ENCODE results near the gene ATP6V0D1. TPM values are rescaled to one million over a fixed set of nuclear protein-coding genes. Genes with fewer than 3 reads are reported as not detected.
A peak's percentile ranks its signal among the peaks of the same experiment; 100 is the strongest.

The ATP6V0D1 gene
- total and polyA plus RNA-seq, 2 of the 4 experiments (the other 2 are of a cell fraction), result 112 to 124 TPM

DNA sequence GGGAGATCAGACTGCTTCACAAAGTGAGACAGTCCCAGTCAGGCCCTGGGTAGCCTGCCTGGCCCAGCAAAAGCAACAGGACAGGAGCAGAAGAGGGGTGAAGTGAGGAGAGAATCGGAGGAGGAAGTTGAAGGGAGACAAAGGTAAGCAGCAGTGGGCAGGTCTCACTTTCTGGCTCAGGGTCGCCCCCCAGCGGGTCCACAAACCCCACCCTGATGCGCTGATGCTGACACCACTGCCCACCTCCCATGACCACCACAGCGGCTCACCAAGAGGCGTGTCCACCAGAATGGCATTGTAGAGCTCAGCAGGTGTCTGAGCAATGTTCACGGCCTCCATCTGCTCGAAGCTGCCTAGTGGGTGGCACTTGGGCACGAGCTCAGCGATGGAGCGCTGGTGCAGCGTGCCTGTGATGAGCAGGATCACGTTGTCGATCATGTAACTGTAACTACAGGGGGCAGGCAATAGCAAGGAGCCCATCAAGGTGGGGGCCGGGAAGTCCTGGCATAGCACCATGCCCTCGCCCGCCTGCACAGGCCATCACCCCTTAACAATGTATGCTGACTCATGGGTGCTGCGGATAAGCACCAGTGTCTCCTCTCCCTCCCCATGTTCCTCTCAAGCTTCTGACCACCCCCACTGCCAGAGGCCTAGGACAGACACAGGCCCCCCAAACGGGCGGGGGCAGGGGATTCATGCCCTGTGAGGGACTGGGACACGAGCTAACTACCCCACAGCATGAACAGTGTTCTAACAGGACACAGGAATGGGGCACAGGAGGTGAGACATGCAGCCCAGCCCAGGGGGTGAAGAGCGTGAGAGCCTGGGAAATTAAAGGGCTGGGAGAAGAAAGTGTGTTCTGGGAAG is 36.5 kb downstream of the ATP6V0D1 start (continued):
- no peak for TF ChIP-seq RCOR1 (IDR thresholded peaks at IDR 0.05; ENCODE audit: insufficient replicate concordance, low read length)

DNA sequence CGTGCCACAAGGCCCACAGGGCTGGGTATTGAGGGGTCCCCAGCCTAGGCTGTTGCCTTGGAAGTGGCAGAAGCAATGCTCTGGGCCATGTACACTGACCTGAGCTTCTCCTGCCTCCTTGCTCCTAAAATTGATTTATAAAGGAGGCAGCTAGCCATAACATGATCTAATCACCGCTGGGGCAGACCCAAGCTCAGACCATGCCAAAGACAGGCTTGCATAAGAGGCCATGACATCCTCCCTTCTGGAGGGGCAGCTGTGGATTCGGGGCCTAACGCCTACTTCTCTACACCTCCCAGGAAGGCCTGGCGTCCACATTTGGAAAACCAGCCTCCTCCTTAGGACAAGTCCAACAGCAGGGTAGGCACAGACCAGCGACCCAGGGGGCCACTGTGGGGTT is 37.7 kb downstream of the ATP6V0D1 start:
- Histone ChIP-seq H3K27me3 (ENCODE audit: control insufficient read depth, insufficient read depth, low read length) (no peaks in the 10 kb centered on the region), H4K91ac (ENCODE audit: insufficient read depth, low read depth, low read length) (no peak overlapping the region), H2AK9ac (replicated peaks; ENCODE audit: low read depth, low read length, poor library complexity) (peak overlapping the region; percentile 9), H2AFZ (replicated peaks; ENCODE audit: low read length, poor library complexity) (no peak overlapping the region), H3K36me3 (ENCODE audit: control insufficient read depth, insufficient read depth, low read length) (peaks cover 22% of the 10 kb centered on the region), H3K79me1 (ENCODE audit: low read depth in 1 of 2, low read length in 2 of 2) (peaks cover 0 to 59% of the 10 kb centered on the region in 2 experiments; a peak in 2 of 4 replicates), H3K9ac (ENCODE audit: low read depth, low read length) (no peak overlapping the region), H3K9me1 (ENCODE audit: insufficient read depth, low read length) (peaks cover 8% of the 10 kb centered on the region; the same call in 1 of the 2 replicates), H2BK120ac (ENCODE audit: low read depth, low read length) (no peak overlapping the region), H4K20me1 (ENCODE audit: insufficient read depth, low read length) (peaks cover 53% of the 10 kb centered on the region), H3K9me3 (ENCODE audit: control insufficient read depth, insufficient read depth, low read length) (no peaks in the 10 kb centered on the region), H3K56ac (ENCODE audit: extremely low read depth, insufficient read depth, low read length) (no peak overlapping the region), H2BK15ac (ENCODE audit: low read depth, low read length) (no peak overlapping the region), H2BK5ac (ENCODE audit: low read depth, low read length, poor library complexity, severe bottlenecking) (no peak overlapping the region), H3K23ac (ENCODE audit: low read depth, low read length) (no peak overlapping the region), H3K14ac (replicated peaks; ENCODE audit: low read depth, low read length) (no peak overlapping the region), H3K18ac (ENCODE audit: low read depth, low read length) (no peak overlapping the region), H2BK20ac (ENCODE audit: low read depth, low read length) (no peak overlapping the region), H3K4ac (ENCODE audit: low read depth, low read length) (no peak overlapping the region), H3K4me3 (ENCODE audit: insufficient read depth, low read depth, low read length) (no peak overlapping the region), H3K4me1 (ENCODE audit: control insufficient read depth, insufficient read depth, low read length) (peaks cover 37% of the 10 kb centered on the region), H2AK5ac (ENCODE audit: low read depth, low read length) (no peak overlapping the region), H3K4me2 (ENCODE audit: low read depth, low read length) (no peak overlapping the region), H3K27ac (ENCODE audit: insufficient read depth, low read length) (no peak overlapping the region; the same call in 1 of the 2 replicates), H4K8ac (ENCODE audit: low read depth in 2 of 2, low read length in 2 of 2) (no peak overlapping the region), H4K5ac (ENCODE audit: low read depth, low read length) (no peak overlapping the region)
- intact Hi-C loops (cut with micrococcal nuclease) (no loop called here), dilution Hi-C loops (cut with HindIII; ENCODE audit: low sequenced_read_pairs, unreplicated experiment) (no loop called here), in situ Hi-C loops (cut with MboI; ENCODE audit: low sequenced_read_pairs) (no loop called here)
- ATAC-seq (ENCODE audit: low read depth) (no peak), DNase-seq (no peak)
- no TSS peak for BruUV-seq (replicated peaks)
- 43% methylated on average over 1 of the region's 6 CpGs; no CpG with 5 or more reads in 1 of the 2 experiments for WGBS, 2 experiments (ENCODE audit: extremely low coverage in 2 of 2, insufficient read length in 1 of 2)
- POLR2A ChIA-PET (ENCODE audit: unreplicated experiment), result no interaction called here
- CTCF ChIA-PET, result interaction anchor here (0.8 kb wide), 1 partner anchor 9 kb away, joined by 3 read pairs; no protein-coding TSS in a partner anchor
- TF ChIP-seq, protein P1, sequence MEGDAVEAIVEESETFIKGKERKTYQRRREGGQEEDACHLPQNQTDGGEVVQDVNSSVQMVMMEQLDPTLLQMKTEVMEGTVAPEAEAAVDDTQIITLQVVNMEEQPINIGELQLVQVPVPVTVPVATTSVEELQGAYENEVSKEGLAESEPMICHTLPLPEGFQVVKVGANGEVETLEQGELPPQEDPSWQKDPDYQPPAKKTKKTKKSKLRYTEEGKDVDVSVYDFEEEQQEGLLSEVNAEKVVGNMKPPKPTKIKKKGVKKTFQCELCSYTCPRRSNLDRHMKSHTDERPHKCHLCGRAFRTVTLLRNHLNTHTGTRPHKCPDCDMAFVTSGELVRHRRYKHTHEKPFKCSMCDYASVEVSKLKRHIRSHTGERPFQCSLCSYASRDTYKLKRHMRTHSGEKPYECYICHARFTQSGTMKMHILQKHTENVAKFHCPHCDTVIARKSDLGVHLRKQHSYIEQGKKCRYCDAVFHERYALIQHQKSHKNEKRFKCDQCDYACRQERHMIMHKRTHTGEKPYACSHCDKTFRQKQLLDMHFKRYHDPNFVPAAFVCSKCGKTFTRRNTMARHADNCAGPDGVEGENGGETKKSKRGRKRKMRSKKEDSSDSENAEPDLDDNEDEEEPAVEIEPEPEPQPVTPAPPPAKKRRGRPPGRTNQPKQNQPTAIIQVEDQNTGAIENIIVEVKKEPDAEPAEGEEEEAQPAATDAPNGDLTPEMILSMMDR (conservative IDR thresholded peaks at IDR 0.05; ENCODE audit: low read depth, low read length), result no peak
- TF ChIP-seq CHD1 (IDR thresholded peaks at IDR 0.05; ENCODE audit: low read depth, low read length) (no peak), NFE2L2 (IDR thresholded peaks at IDR 0.05; ENCODE audit: low read depth, low read length) (no peak), MXI1 (IDR thresholded peaks at IDR 0.05; ENCODE audit: borderline replicate concordance, low read depth, low read length) (no peak), FOS (IDR thresholded peaks at IDR 0.05; ENCODE audit: low read depth, low read length) (no peak), MAZ (IDR thresholded peaks at IDR 0.05; ENCODE audit: borderline replicate concordance, low read depth, low read length) (no peak), CEBPB (IDR thresholded peaks at IDR 0.05; ENCODE audit: low read depth, low read length) (no peak), MAFK (IDR thresholded peaks at IDR 0.05; ENCODE audit: low read depth, low read length) (no peak), POLR2A (IDR thresholded peaks at IDR 0.05; ENCODE audit: low read depth, low read length) (no peak), RFX5 (IDR thresholded peaks at IDR 0.05; ENCODE audit: low read depth, low read length) (no peak), SMC3 (IDR thresholded peaks at IDR 0.05; ENCODE audit: low read depth, low read length) (no peak)
- TF ChIP-seq, protein P2, sequence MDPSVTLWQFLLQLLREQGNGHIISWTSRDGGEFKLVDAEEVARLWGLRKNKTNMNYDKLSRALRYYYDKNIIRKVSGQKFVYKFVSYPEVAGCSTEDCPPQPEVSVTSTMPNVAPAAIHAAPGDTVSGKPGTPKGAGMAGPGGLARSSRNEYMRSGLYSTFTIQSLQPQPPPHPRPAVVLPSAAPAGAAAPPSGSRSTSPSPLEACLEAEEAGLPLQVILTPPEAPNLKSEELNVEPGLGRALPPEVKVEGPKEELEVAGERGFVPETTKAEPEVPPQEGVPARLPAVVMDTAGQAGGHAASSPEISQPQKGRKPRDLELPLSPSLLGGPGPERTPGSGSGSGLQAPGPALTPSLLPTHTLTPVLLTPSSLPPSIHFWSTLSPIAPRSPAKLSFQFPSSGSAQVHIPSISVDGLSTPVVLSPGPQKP (IDR thresholded peaks at IDR 0.05; ENCODE audit: borderline replicate concordance, low read depth, low read length), result no peak
